HCT116 (cell line): ENCODE measurements around the gene DIO1. TPM values are rescaled to one million over a fixed set of nuclear protein-coding genes. Genes with fewer than 3 reads are reported as not detected.

Experiments used
- ATAC-seq: fragments of 200-7000 bp; cut with Tn5 transposase; 2 replicates; pipeline ENCODE4 v1.9.1; 2020; ENCODE audit warnings: mild to moderate bottlenecking, moderate library complexity
- BruUV-seq: library from RNA; stranded (reverse); fragments of 400-500 nt; replicated peaks from 2 replicates; lab custom pipeline; 2021; lab: Mats Ljungman, UMichigan
- CTCF ChIA-PET: fragments of 300-600 bp; sonication (Branson Sonifier 250); formaldehyde crosslinking; loops from one replicate; lab custom pipeline; 2021; ENCODE audit warnings: antibody characterized with exemption; lab: Charles Lee
- POLR2A ChIA-PET: fragments of 300-600, 350-600 bp; sonication (Branson Sonifier 250); formaldehyde crosslinking; loops from one replicate; lab custom pipeline; 2021; ENCODE audit warnings: antibody characterized with exemption; lab: Charles Lee
- RAD21 ChIA-PET, 2 experiments: fragments of 300-600 bp; sonication (Branson Sonifier 250); formaldehyde crosslinking; loops; one replicate each; lab custom pipeline; 2023; ENCODE audit warnings: low total read pairs in 2 of 2; ENCODE audit not compliant: uncharacterized antibody in 2 of 2, unreplicated experiment in 2 of 2, low non-redundant PET in 1 of 2; lab: Charles Lee
- DNase-seq: peaks from one replicate; pipeline ENCODE4 v3.0.0-alpha.2; 2010; ENCODE audit warnings: low read depth, low spot score
- H2AFZ ChIP-seq: fragments of 200-600 bp; shearing (Covaris generic), sonication (generic); 2 replicates; pipeline ENCODE4 v1.6.1; 2017; ENCODE audit warnings: low read depth, mixed run types, mixed read lengths, antibody characterized with exemption, low read length; ENCODE audit not compliant: poor library complexity, severe bottlenecking
- H3K27ac ChIP-seq: 2 replicates; pipeline ENCODE4 v1.5.1; 2012; ENCODE audit warnings: low read depth, low read length
- H3K27me3 ChIP-seq: fragments of 200-600 bp; sonication (generic); 2 replicates; pipeline ENCODE4 v1.6.1; 2016; ENCODE audit warnings: mixed run types, low read length, mixed read lengths; ENCODE audit not compliant: insufficient read depth
- H3K36me3 ChIP-seq, 2 experiments: fragments of 200-500 bp in 1 of 2; fragments of 200-600 bp in 1 of 2; sonication (Bioruptor generic) in 1 of 2; sonication (generic) in 1 of 2; 2 replicates each; pipeline versions ENCODE4 v1.5.1 to v1.6.1; 2014 to 2016; ENCODE audit warnings: low read length in 2 of 2, inconsistent platforms in 1 of 2, mixed read lengths in 1 of 2, mixed run types in 1 of 2; ENCODE audit not compliant: insufficient read depth in 2 of 2, control insufficient read depth in 1 of 2
- H3K4me1 ChIP-seq, 2 experiments: fragments of 200-600 bp in 1 of 2; sonication (generic) in 1 of 2; 2 replicates each; pipeline versions ENCODE4 v1.5.1 to v1.6.1; 2012 to 2017; ENCODE audit warnings: low read length in 2 of 2, inconsistent platforms in 1 of 2, mild to moderate bottlenecking in 1 of 2, mixed read lengths in 1 of 2, mixed run types in 1 of 2, moderate library complexity in 1 of 2; ENCODE audit not compliant: insufficient read depth in 2 of 2, control insufficient read depth in 1 of 2
- H3K4me2 ChIP-seq: fragments of 200-600 bp; sonication (generic); 2 replicates; pipeline ENCODE4 v1.6.1; 2017; ENCODE audit warnings: mixed run types, low read length, mixed read lengths
- H3K4me3 ChIP-seq, 2 experiments: fragments of 200-600 bp in 1 of 2; sonication (generic) in 1 of 2; replicated peaks in 1 of 2; 2 replicates each; pipeline ENCODE4 v1.5.1; 2011 to 2016; ENCODE audit warnings: low read length in 2 of 2, control low read depth in 1 of 2, low read depth in 1 of 2, mild to moderate bottlenecking in 1 of 2, mixed read lengths in 1 of 2, mixed run types in 1 of 2
- H3K79me2 ChIP-seq: fragments of 200-600 bp; sonication (generic); 2 replicates; pipeline ENCODE4 v1.6.1; 2017; ENCODE audit warnings: mild to moderate bottlenecking, mixed run types, low read length, moderate library complexity, mixed read lengths; ENCODE audit not compliant: insufficient read depth
- H3K9ac ChIP-seq: fragments of 200-600 bp; sonication (generic); 2 replicates; pipeline ENCODE4 v1.6.1; 2016; ENCODE audit warnings: low read length, mixed read lengths
- H3K9me2 ChIP-seq: fragments of 200-600 bp; sonication (generic), shearing (Covaris generic); 2 replicates; pipeline ENCODE4 v1.6.1; 2017; ENCODE audit warnings: mixed run types, mild to moderate bottlenecking, moderate library complexity; ENCODE audit not compliant: insufficient read depth
- H3K9me3 ChIP-seq, 2 experiments: fragments of 200-500 bp in 1 of 2; fragments of 200-600 bp in 1 of 2; sonication (Bioruptor generic) in 1 of 2; sonication (generic) in 1 of 2; 2 replicates each; pipeline ENCODE4 v1.6.1; 2014 to 2017; ENCODE audit warnings: low read length in 2 of 2, mixed read lengths in 2 of 2, inconsistent platforms in 1 of 2, low read depth in 1 of 2, mild to moderate bottlenecking in 1 of 2, mixed run types in 1 of 2, moderate library complexity in 1 of 2; ENCODE audit not compliant: control insufficient read depth in 1 of 2, insufficient read depth in 1 of 2
- H4K20me1 ChIP-seq: fragments of 200-600 bp; sonication (generic), shearing (Covaris generic); 2 replicates; pipeline ENCODE4 v1.6.1; 2017; ENCODE audit warnings: mixed run types, mild to moderate bottlenecking, moderate library complexity; ENCODE audit not compliant: insufficient read depth
- CBX3 ChIP-seq: IDR thresholded peaks from 2 replicates; pipeline ENCODE4 v1.6.1; 2012; ENCODE audit warnings: low read depth
- CEBPB ChIP-seq: IDR thresholded peaks from 2 replicates; pipeline ENCODE4 v1.6.1; 2012; ENCODE audit warnings: low read depth
- EGR1 ChIP-seq: IDR thresholded peaks from 2 replicates; pipeline ENCODE4 v1.6.1; 2012; ENCODE audit warnings: low read depth
- EZH2 ChIP-seq: fragments of 200-600 bp; sonication (generic); IDR thresholded peaks from 2 replicates; pipeline ENCODE4 v1.6.1; 2017; ENCODE audit warnings: antibody characterized with exemption, mixed run types
- JUND ChIP-seq: IDR thresholded peaks from 2 replicates; pipeline ENCODE4 v1.6.1; 2012
- POLR2AphosphoS5 ChIP-seq: IDR thresholded peaks from 2 replicates; pipeline ENCODE4 v1.6.1; 2011; ENCODE audit warnings: mild to moderate bottlenecking, low read depth, low read length, moderate library complexity
- SIN3A ChIP-seq: IDR thresholded peaks from 2 replicates; pipeline ENCODE4 v1.6.1; 2012; ENCODE audit warnings: low read depth
- SP1 ChIP-seq: IDR thresholded peaks from 2 replicates; pipeline ENCODE4 v1.6.1; 2012; ENCODE audit warnings: low read depth
- intact Hi-C: fragments of 100-400 bp; cut with micrococcal nuclease; formaldehyde crosslinking; loops from 2 replicates; pipeline ENCODE4 v1.10.0; 2022
- total RNA-seq: library from RNA; stranded (reverse); gene quantifications from one replicate; pipeline ENCODE4 v1.2.1, GENCODE V29; 2021; ENCODE audit not compliant: unreplicated experiment
- TF ChIP-seq, protein P1 (sequence below): IDR thresholded peaks from 2 replicates; pipeline ENCODE4 v1.6.1; 2012; ENCODE audit warnings: low read depth
- TF ChIP-seq, protein P2 (sequence below): IDR thresholded peaks from 2 replicates; pipeline ENCODE4 v1.6.1; 2011; ENCODE audit warnings: mild to moderate bottlenecking, low read length, moderate library complexity; ENCODE audit not compliant: insufficient replicate concordance; ENCODE audit errors: extremely low read depth
- TF ChIP-seq, protein P3 (sequence below): IDR thresholded peaks from 2 replicates; pipeline ENCODE4 v1.6.1; 2012

Gene DIO1
- total RNA-seq, 1 experiment from 2014 or later = not detected

DNA sequence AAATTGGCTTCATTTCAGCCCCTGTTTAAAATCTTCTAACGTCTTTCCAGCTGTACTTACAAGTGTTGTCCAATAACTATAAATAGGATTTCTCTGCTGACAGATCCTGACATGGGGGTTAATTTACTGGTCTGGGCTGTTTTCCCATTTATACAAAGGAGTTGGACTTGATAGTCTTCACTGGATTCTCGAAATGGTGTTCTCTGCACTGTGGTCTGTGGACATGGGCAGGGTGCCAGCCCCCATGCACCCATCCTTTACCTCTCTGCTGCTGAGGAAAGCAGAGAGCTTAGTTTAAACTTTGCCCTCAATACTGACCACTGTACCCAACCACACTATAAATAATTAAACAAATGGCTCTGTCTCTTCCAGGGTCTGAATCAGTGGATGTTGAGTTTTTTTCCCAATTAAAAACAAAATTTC lies 5.2 kb downstream of the DIO1 start:
- H3K27me3 ChIP-seq = no peaks in the 10 kb centered on the region
- TF ChIP-seq EGR1 (no peak), JUND (no peak), SIN3A (no peak), CEBPB (no peak), SP1 (no peak), CBX3 (no peak)
- TF ChIP-seq, protein P1, sequence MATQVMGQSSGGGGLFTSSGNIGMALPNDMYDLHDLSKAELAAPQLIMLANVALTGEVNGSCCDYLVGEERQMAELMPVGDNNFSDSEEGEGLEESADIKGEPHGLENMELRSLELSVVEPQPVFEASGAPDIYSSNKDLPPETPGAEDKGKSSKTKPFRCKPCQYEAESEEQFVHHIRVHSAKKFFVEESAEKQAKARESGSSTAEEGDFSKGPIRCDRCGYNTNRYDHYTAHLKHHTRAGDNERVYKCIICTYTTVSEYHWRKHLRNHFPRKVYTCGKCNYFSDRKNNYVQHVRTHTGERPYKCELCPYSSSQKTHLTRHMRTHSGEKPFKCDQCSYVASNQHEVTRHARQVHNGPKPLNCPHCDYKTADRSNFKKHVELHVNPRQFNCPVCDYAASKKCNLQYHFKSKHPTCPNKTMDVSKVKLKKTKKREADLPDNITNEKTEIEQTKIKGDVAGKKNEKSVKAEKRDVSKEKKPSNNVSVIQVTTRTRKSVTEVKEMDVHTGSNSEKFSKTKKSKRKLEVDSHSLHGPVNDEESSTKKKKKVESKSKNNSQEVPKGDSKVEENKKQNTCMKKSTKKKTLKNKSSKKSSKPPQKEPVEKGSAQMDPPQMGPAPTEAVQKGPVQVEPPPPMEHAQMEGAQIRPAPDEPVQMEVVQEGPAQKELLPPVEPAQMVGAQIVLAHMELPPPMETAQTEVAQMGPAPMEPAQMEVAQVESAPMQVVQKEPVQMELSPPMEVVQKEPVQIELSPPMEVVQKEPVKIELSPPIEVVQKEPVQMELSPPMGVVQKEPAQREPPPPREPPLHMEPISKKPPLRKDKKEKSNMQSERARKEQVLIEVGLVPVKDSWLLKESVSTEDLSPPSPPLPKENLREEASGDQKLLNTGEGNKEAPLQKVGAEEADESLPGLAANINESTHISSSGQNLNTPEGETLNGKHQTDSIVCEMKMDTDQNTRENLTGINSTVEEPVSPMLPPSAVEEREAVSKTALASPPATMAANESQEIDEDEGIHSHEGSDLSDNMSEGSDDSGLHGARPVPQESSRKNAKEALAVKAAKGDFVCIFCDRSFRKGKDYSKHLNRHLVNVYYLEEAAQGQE = no peak
- RAD21 ChIA-PET = no interaction called here
- H3K9me2 ChIP-seq = no peaks in the 10 kb centered on the region
- POLR2A ChIA-PET = no interaction called here
- no peaks in the 10 kb centered on the region for H3K79me2 ChIP-seq
- H3K9me3 ChIP-seq = no peaks in the 10 kb centered on the region
- DNase-seq (no peak), ATAC-seq (no peak)
- H3K4me2 ChIP-seq = no peak overlapping the region
- H2AFZ ChIP-seq = no peak overlapping the region
- H3K27ac ChIP-seq = no peak overlapping the region
- BruUV-seq = no TSS peak
- no peaks in the 10 kb centered on the region for H4K20me1 ChIP-seq
- CTCF ChIA-PET = interaction anchor here (0.8 kb wide), 1 partner anchor 21 kb away, joined by 3 read pairs; no protein-coding TSS in a partner anchor
- intact Hi-C loops = no loop called here
- no peak overlapping the region for H3K9ac ChIP-seq
- H3K4me3 ChIP-seq = no peak overlapping the region
- H3K36me3 ChIP-seq = no peaks in the 10 kb centered on the region
- peaks cover 0 to 8% of the 10 kb centered on the region in 2 experiments; a peak in 1 of 4 replicates for H3K4me1 ChIP-seq

DNA sequence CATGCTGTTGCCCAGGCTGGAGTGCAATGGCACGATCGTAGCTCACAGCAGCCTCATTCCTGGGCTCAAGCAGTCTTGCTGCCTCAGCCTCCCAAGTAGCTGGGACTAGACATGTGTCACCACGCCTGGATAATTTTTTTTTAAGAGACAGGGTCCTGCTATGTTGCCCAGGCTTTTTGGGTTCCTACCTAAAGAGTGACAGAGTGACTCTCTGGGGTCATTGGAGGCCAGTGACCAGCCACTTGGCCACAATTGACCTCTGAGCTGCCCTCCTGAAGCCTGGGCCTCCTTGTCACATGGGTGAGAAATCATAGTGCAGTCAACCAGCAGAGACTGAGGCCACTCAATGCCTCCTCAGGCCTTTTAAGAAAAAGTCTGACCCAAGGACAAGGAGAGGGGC lies 5.7 kb downstream of the DIO1 start:
- no peak for DNase-seq
- no peak overlapping the region for H3K4me3 ChIP-seq
- intact Hi-C loops = no loop called here
- ChIA-PET CTCF (no interaction called here), POLR2A (no interaction called here), RAD21 (no interaction called here)
- H3K27me3 ChIP-seq = no peaks in the 10 kb centered on the region
- H2AFZ ChIP-seq = no peak overlapping the region
- no peak overlapping the region for H3K9ac ChIP-seq
- no peaks in the 10 kb centered on the region for H3K9me2 ChIP-seq
- H3K9me3 ChIP-seq = no peaks in the 10 kb centered on the region
- H3K36me3 ChIP-seq = no peaks in the 10 kb centered on the region
- H3K4me2 ChIP-seq = no peak overlapping the region
- no peak overlapping the region for H3K27ac ChIP-seq
- no peaks in the 10 kb centered on the region for H3K79me2 ChIP-seq
- BruUV-seq = no TSS peak
- no peak for ATAC-seq
- H4K20me1 ChIP-seq = no peaks in the 10 kb centered on the region
- peaks cover 0 to 8% of the 10 kb centered on the region in 2 experiments; a peak in 1 of 4 replicates for H3K4me1 ChIP-seq
- TF ChIP-seq SP1 (no peak), CEBPB (no peak), EGR1 (no peak), JUND (no peak), POLR2AphosphoS5 (no peak), EZH2 (no peak)
- TF ChIP-seq, protein P2, sequence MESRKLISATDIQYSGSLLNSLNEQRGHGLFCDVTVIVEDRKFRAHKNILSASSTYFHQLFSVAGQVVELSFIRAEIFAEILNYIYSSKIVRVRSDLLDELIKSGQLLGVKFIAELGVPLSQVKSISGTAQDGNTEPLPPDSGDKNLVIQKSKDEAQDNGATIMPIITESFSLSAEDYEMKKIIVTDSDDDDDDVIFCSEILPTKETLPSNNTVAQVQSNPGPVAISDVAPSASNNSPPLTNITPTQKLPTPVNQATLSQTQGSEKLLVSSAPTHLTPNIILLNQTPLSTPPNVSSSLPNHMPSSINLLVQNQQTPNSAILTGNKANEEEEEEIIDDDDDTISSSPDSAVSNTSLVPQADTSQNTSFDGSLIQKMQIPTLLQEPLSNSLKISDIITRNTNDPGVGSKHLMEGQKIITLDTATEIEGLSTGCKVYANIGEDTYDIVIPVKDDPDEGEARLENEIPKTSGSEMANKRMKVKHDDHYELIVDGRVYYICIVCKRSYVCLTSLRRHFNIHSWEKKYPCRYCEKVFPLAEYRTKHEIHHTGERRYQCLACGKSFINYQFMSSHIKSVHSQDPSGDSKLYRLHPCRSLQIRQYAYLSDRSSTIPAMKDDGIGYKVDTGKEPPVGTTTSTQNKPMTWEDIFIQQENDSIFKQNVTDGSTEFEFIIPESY = no peak
- TF ChIP-seq, protein P3, sequence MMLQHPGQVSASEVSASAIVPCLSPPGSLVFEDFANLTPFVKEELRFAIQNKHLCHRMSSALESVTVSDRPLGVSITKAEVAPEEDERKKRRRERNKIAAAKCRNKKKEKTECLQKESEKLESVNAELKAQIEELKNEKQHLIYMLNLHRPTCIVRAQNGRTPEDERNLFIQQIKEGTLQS = no peak
